ENCODE results near the gene GRN.
A peak's percentile ranks its signal among the peaks of the same experiment; 100 is the strongest.
"Not testable (repeated sequence)": the region's sequence is repeated elsewhere in the genome, so short reads cannot be mapped to it uniquely, and the experiment has no call there.

Gene GRN

GRCh38 chr17:44321246-44322120, 23.6 kb upstream of the GRN start:
- no peak for DNase-seq

- DNase-seq: no peak
These were observed 22.7 kb upstream of the GRN start for GRCh38 chr17:44322236-44322895.

GRCh38 chr17:44323359-44324091, 21.6 kb upstream of the GRN start:
- DNase-seq: no peak

GRCh38 chr17:44324092-44324570, 21.0 kb upstream of the GRN start:
- no peak for DNase-seq

- DNase-seq: no peak
These were observed 20.4 kb upstream of the GRN start, which contains the start of gene SLC25A39 for GRCh38 chr17:44324571-44325275. Gene SLC25A39, minus strand, starts transcription at chr17:44324823. Its CDS starts 1,261 bp downstream, at chr17:44323562.

GRCh38 chr17:44326861-44327444, 18.1 kb upstream of the GRN start:
- DNase-seq: peak; percentile 79

GRCh38 chr17:44327715-44328449, 17.2 kb upstream of the GRN start:
- DNase-seq: no peak

- not testable (repeated sequence) for DNase-seq
These were observed 15.6 kb upstream of the GRN start for GRCh38 chr17:44329516-44329915.

GRCh38 chr17:44330263-44330662, 14.8 kb upstream of the GRN start:
- not testable (repeated sequence) for DNase-seq

GRCh38 chr17:44331249-44331760, 13.8 kb upstream of the GRN start:
- DNase-seq: no peak

GRCh38 chr17:44333371-44333770, 11.7 kb upstream of the GRN start:
- no peak for DNase-seq

- DNase-seq: no peak
These were observed 10.8 kb upstream of the GRN start for GRCh38 chr17:44334315-44334714.

GRCh38 chr17:44334727-44335126, 10.4 kb upstream of the GRN start:
- no peak for DNase-seq

- DNase-seq: no peak
These were observed 9.5 kb upstream of the GRN start for GRCh38 chr17:44335564-44335963.

- no peak for DNase-seq
These were observed 9.1 kb upstream of the GRN start for GRCh38 chr17:44335968-44336367.

- DNase-seq: no peak
These were observed 6.4 kb upstream of the GRN start for GRCh38 chr17:44338702-44339101.

- DNase-seq: not testable (repeated sequence)
These were observed 4.5 kb upstream of the GRN start for GRCh38 chr17:44340553-44340952.

- DNase-seq: no peak
These were observed 1.4 kb upstream of the GRN start for GRCh38 chr17:44343510-44344209.

- no peak for DNase-seq
These were observed 438 bp downstream of the GRN start for GRCh38 chr17:44345454-44346026.

All from 8988T (cell line).